CD14-positive monocyte (primary cell): ENCODE measurements around the gene TNFAIP2. TPM values are rescaled to one million over a fixed set of nuclear protein-coding genes. Genes with fewer than 3 reads are reported as not detected.
"Not testable (repeated sequence)": the region's sequence is repeated elsewhere in the genome, so short reads cannot be mapped to it uniquely, and the experiment has no call there.

Source experiments
- DNase-seq, 3 donors: peaks; one replicate each; pipeline ENCODE4 v3.0.0-alpha.2; 2011 to 2022
- H2AFZ ChIP-seq: 2 replicates; pipeline ENCODE4 v1.6.0; 2012; ENCODE audit warnings: mild to moderate bottlenecking, low read depth, low read length, inconsistent platforms; ENCODE audit not compliant: insufficient read depth, poor library complexity, severe bottlenecking
- H3K27ac ChIP-seq, 2 donors: 1 replicate in 1 of 2; 2 replicates in 1 of 2; pipeline ENCODE4 v1.5.1; 2012 to 2013; ENCODE audit warnings: low read length in 2 of 2, control low read depth in 1 of 2, inconsistent platforms in 1 of 2, low read depth in 1 of 2, mild to moderate bottlenecking in 1 of 2
- H3K27me3 ChIP-seq, 2 donors: one replicate each; pipeline versions ENCODE4 v1.6.0 to v1.6.1; 2011 to 2013; ENCODE audit warnings: low read length in 2 of 2; ENCODE audit not compliant: control insufficient read depth in 2 of 2, insufficient read depth in 2 of 2
- H3K36me3 ChIP-seq, 2 donors: replicated peaks in 1 of 2; 1 replicate in 1 of 2; 2 replicates in 1 of 2; pipeline versions ENCODE4 v1.5.1 to v1.6.1; 2012 to 2013; ENCODE audit warnings: low read length in 2 of 2, control low read depth in 1 of 2, inconsistent platforms in 1 of 2, mild to moderate bottlenecking in 1 of 2; ENCODE audit not compliant: insufficient read depth in 2 of 2, control insufficient read depth in 1 of 2
- H3K4me1 ChIP-seq, 2 donors: 1 replicate in 1 of 2; 2 replicates in 1 of 2; pipeline versions ENCODE4 v1.5.1 to v1.6.1; 2012 to 2013; ENCODE audit warnings: low read length in 2 of 2, control low read depth in 1 of 2, inconsistent platforms in 1 of 2, mild to moderate bottlenecking in 1 of 2, moderate library complexity in 1 of 2; ENCODE audit not compliant: insufficient read depth in 2 of 2, control insufficient read depth in 1 of 2
- H3K4me2 ChIP-seq: replicated peaks from 2 replicates; pipeline ENCODE3; 2012; ENCODE audit warnings: low read length, moderate library complexity, mild to moderate bottlenecking; ENCODE audit not compliant: poor library complexity, severe bottlenecking; ENCODE audit errors: extremely low read depth
- H3K4me3 ChIP-seq, 3 experiments: fragments of 200-600 bp in 1 of 3; sonication (generic) in 1 of 3; replicated peaks in 1 of 3; 1 replicate in 2 of 3; 2 replicates in 1 of 3; pipeline ENCODE4 v1.5.1; 2011 to 2013; ENCODE audit warnings: low read length in 3 of 3, mild to moderate bottlenecking in 3 of 3, control low read depth in 2 of 3, low read depth in 2 of 3, inconsistent platforms in 1 of 3, moderate library complexity in 1 of 3
- H3K79me2 ChIP-seq: 2 replicates; pipeline ENCODE4 v1.6.0; 2012; ENCODE audit warnings: mild to moderate bottlenecking, control low read depth, inconsistent platforms, low read length, moderate library complexity; ENCODE audit not compliant: insufficient read depth
- H3K9ac ChIP-seq: 2 replicates; pipeline ENCODE4 v1.6.0; 2017; ENCODE audit warnings: low read length, mild to moderate bottlenecking; ENCODE audit not compliant: insufficient read depth, poor library complexity, severe bottlenecking
- H3K9me3 ChIP-seq, 2 donors: replicated peaks in 1 of 2; 1 replicate in 1 of 2; 2 replicates in 1 of 2; pipeline versions ENCODE4 v1.5.1 to v1.6.1; 2012 to 2013; ENCODE audit warnings: low read length in 2 of 2, control low read depth in 1 of 2; ENCODE audit not compliant: control insufficient read depth in 1 of 2, insufficient read depth in 1 of 2
- H4K20me1 ChIP-seq: 2 replicates; pipeline ENCODE4 v1.6.0; 2012; ENCODE audit warnings: mild to moderate bottlenecking, low read length, control low read depth, moderate library complexity; ENCODE audit not compliant: insufficient read depth
- H3K27ac Mint-ChIP-seq, 7 donors: one replicate each; pipeline ENCODE4 v1.8.0; 2020; ENCODE audit warnings: mild to moderate bottlenecking in 7 of 7, mixed read lengths in 7 of 7, moderate library complexity in 6 of 7, inconsistent platforms in 2 of 7
- H3K27me3 Mint-ChIP-seq, 3 donors: one replicate each; pipeline ENCODE4 v1.8.0; 2021 to 2022; ENCODE audit warnings: low read depth in 3 of 3, mild to moderate bottlenecking in 3 of 3, mixed read lengths in 3 of 3, moderate library complexity in 3 of 3, inconsistent platforms in 1 of 3
- H3K36me3 Mint-ChIP-seq, 2 donors: one replicate each; pipeline ENCODE4 v1.8.0; 2020; ENCODE audit warnings: mixed read lengths in 2 of 2, inconsistent platforms in 1 of 2, mild to moderate bottlenecking in 1 of 2
- H3K4me1 Mint-ChIP-seq: one replicate; pipeline ENCODE4 v1.8.0; 2020; ENCODE audit warnings: mild to moderate bottlenecking, mixed read lengths
- H3K4me3 Mint-ChIP-seq, 2 donors: one replicate each; pipeline ENCODE4 v1.8.0; 2020; ENCODE audit warnings: mild to moderate bottlenecking in 2 of 2, mixed read lengths in 2 of 2, moderate library complexity in 1 of 2
- H3K9me3 Mint-ChIP-seq, 7 donors: one replicate each; pipeline ENCODE4 v1.8.0; 2020 to 2022; ENCODE audit warnings: mixed read lengths in 7 of 7, mild to moderate bottlenecking in 6 of 7, moderate library complexity in 6 of 7, inconsistent platforms in 2 of 7
- WGBS: methylation state at CpG from one replicate; pipeline ENCODE4 v1.1.5; 2013; ENCODE audit warnings: missing lambda C conversion rate; ENCODE audit not compliant: insufficient coverage; 5-methylcytosine and 5-hydroxymethylcytosine counted together
- intact Hi-C, 2 donors: fragments of 100-400 bp; cut with micrococcal nuclease; formaldehyde crosslinking; loops; one replicate each; pipeline versions ENCODE4 v1.15.0 to v1.15.1; 2023
- polyA plus RNA-seq, 3 donors: library from polyadenylated mRNA; depleted of rRNA in 1 of 3; unstranded in 2 of 3; stranded (reverse) in 1 of 3; fragments of 300-500 nt in 2 of 3; fragments of >200 nt in 1 of 3; fragmentation: Illumina TruSeq in 2 of 3; gene quantifications; 1 replicate in 2 of 3; 2 replicates in 1 of 3; pipeline ENCODE4 v1.2.3, GENCODE V29; 2012 to 2021
- TF ChIP-seq, protein P1 (sequence below): fragments of 200-600 bp; IDR thresholded peaks from one replicate; pipeline ENCODE4 v1.8.0; 2022; ENCODE audit warnings: antibody characterized with exemption, mild to moderate bottlenecking

Gene TNFAIP2
- polyA plus RNA-seq, 3 donors, result 41.5 to 1,807 (median 50.8) TPM

DNA sequence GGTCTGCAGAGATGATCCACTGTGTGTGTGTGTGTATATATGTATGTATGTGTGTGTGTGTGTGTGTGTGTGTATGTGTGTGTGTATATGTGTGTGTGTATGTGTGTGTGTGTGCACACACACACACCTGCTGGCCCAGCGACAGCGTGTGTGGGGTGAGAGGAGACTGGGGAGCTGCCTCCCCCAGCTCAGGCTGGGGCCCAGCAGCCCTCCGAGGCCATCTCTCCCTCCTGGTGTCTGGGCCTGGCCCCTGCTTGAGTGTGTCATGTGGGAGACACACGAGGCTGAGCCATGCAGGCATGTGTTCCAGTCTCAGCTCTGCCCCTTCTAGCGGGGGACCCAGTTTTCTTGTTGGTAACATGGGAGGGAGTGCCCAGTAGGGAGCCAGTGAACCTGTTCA is 10.0 kb upstream of the TNFAIP2 start:
- H3K27ac Mint-ChIP-seq, result peak overlapping the region in 1 of 7 donors; percentile 40

DNA sequence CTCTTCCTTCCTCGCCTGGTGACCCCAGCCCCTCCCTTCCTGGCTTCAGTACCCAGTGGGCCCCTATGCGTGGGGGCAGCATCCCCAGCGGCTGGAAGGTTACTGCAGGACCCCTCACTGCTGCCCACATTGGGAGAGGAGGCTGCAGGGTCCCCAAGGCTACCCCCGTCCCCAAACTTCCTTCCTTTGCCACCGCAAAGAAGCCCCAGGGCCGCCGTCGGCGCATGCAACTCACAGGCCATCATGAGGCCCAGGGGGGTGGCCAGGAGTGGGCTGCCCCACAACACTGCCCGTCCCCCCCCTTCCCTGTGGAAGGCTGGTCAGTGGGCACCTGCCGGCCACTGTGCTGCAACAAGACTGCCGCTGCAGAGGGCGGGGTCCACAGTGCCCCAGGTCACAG is 9.5 kb upstream of the TNFAIP2 start:
- intact Hi-C loops, result no loop called here
- H3K27ac Mint-ChIP-seq, result peak overlapping the region in 3 of 7 donors; percentile 40 to 89 (median 76)
- no peak for DNase-seq

More for the DNA sequence above, 10.0 kb upstream of the TNFAIP2 start:
- Histone ChIP-seq H4K20me1 (no peaks in the 10 kb centered on the region), H3K9me3 (no peaks in the 10 kb centered on the region), H3K79me2 (no peaks in the 10 kb centered on the region), H3K4me2 (no peak overlapping the region), H3K36me3 (no peaks in the 10 kb centered on the region), H3K4me1 (peaks cover 90 to 95% of the 10 kb centered on the region in 2 donors), H3K4me3 (no peak overlapping the region), H3K9ac (no peak overlapping the region), H2AFZ (peak overlapping the region; percentile 62), H3K27ac (peak overlapping the region in 1 of 2 donors; percentile 18), H3K27me3 (no peaks in the 10 kb centered on the region)
- no peak for DNase-seq
- H3K4me1 Mint-ChIP-seq, result peaks cover 84% of the 10 kb centered on the region
- WGBS, result 75% methylated on average over 2 of the region's 5 CpGs
- H3K36me3 Mint-ChIP-seq, result no peaks in the 10 kb centered on the region
- TF ChIP-seq, protein P1, sequence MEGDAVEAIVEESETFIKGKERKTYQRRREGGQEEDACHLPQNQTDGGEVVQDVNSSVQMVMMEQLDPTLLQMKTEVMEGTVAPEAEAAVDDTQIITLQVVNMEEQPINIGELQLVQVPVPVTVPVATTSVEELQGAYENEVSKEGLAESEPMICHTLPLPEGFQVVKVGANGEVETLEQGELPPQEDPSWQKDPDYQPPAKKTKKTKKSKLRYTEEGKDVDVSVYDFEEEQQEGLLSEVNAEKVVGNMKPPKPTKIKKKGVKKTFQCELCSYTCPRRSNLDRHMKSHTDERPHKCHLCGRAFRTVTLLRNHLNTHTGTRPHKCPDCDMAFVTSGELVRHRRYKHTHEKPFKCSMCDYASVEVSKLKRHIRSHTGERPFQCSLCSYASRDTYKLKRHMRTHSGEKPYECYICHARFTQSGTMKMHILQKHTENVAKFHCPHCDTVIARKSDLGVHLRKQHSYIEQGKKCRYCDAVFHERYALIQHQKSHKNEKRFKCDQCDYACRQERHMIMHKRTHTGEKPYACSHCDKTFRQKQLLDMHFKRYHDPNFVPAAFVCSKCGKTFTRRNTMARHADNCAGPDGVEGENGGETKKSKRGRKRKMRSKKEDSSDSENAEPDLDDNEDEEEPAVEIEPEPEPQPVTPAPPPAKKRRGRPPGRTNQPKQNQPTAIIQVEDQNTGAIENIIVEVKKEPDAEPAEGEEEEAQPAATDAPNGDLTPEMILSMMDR, result no peak
- peaks cover 0 to 3% (median 2%) of the 10 kb centered on the region in 3 donors for H3K27me3 Mint-ChIP-seq
- H3K9me3 Mint-ChIP-seq, result peaks cover 0 to 1% (median 0%) of the 10 kb centered on the region in 7 donors
- no peak overlapping the region for H3K4me3 Mint-ChIP-seq
- intact Hi-C loops, result no loop called here

DNA sequence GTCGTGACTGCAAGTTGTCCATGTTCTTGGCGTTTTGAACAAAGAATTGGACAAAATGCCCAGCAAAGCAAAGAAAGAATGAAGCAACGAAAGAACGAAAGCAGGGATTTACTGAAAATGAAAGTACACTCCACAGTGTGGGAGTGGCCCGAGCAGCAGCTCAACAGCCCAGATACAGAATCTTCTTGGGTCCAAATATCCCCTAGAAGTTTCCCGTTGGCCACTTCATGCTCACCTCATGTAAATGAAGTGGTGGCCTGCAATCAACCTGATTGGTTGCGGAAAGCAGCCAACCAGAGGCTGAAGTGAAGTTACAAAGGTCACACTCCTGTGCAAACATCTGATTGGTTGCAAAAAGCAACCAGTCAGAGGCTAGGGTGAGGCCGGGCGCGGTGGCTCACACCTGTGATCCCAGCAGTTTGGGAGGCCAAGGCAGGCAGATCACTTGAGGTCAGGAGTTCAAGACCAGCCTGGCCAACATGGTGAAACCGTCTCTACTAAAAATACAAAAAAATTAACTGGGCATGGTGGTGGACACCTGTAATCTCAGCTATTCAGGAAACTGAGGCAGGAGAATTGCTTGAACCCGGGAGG is 8.1 kb upstream of the TNFAIP2 start:
- H3K36me3 ChIP-seq, H3K9me3 Mint-ChIP-seq, H3K27me3 ChIP-seq, H3K9me3 ChIP-seq, H3K36me3 Mint-ChIP-seq, H3K27me3 Mint-ChIP-seq, H4K20me1 ChIP-seq, H3K79me2 ChIP-seq, H3K9ac ChIP-seq: not testable (repeated sequence)
- peaks cover 90% of the 10 kb centered on the region for H3K4me1 Mint-ChIP-seq
- WGBS, result 54% methylated on average over 11 of the region's 12 CpGs
- H3K27ac Mint-ChIP-seq, result peak overlapping the region; percentile 86 to 93 (median 89)
- Histone ChIP-seq H2AFZ (peak overlapping the region; percentile 24), H3K4me2 (peak overlapping the region; percentile 59), H3K27ac (peak overlapping the region; percentile 51 to 59), H3K4me3 (peak overlapping the region in 1 of 3 experiments; percentile 61), H3K4me1 (peaks cover 92 to 100% of the 10 kb centered on the region in 2 donors)
- intact Hi-C loops, result loop anchor here in 1 of 2 donors (5.0 kb wide), 1 partner anchor 217 kb away; the partner anchor contains the start of gene EIF5
- peak overlapping the region; percentile 60 to 89 for H3K4me3 Mint-ChIP-seq
- peak in 2 of 3 donors; percentile 22 to 78 for DNase-seq

More for the DNA sequence above, 9.5 kb upstream of the TNFAIP2 start:
- WGBS, result 21% methylated on average over 10 of the region's 13 CpGs
- Histone ChIP-seq H3K4me2 (peak overlapping the region; percentile 2), H4K20me1 (no peaks in the 10 kb centered on the region), H3K4me1 (peaks cover 90 to 95% of the 10 kb centered on the region in 2 donors), H3K27ac (peak overlapping the region; percentile 18 to 59), H3K36me3 (no peaks in the 10 kb centered on the region), H3K9ac (no peak overlapping the region), H3K4me3 (no peak overlapping the region), H3K79me2 (no peaks in the 10 kb centered on the region), H3K9me3 (no peaks in the 10 kb centered on the region), H3K27me3 (no peaks in the 10 kb centered on the region), H2AFZ (peak overlapping the region; percentile 62)
- Mint-ChIP-seq H3K4me1 (peaks cover 84% of the 10 kb centered on the region), H3K27me3 (peaks cover 0 to 3% (median 3%) of the 10 kb centered on the region in 3 donors), H3K4me3 (no peak overlapping the region), H3K36me3 (no peaks in the 10 kb centered on the region), H3K9me3 (no peaks in the 10 kb centered on the region)
- TF ChIP-seq, protein P1, result no peak
